Medulla oblongata (tissue), 1 donor: ENCODE data around the gene ATP5F1D.

ENCODE experiments used
- DNase-seq: peaks from one replicate; pipeline ENCODE4 v3.0.0-alpha.2; 2015; ENCODE audit errors: extremely low spot score

ATP5F1D gene

GRCh38 chr19:1270213-1270853, 28.8 kb downstream of the ATP5F1D start:
- DNase-seq: no peak

- no peak for DNase-seq
Measured at GRCh38 chr19:1270854-1271527, 29.4 kb downstream of the ATP5F1D start.

GRCh38 chr19:1271528-1272422, 30.2 kb downstream of the ATP5F1D start:
- DNase-seq: no peak

- DNase-seq: no peak
Measured at GRCh38 chr19:1272423-1273262, 31.1 kb downstream of the ATP5F1D start.

GRCh38 chr19:1273263-1274041, 31.9 kb downstream of the ATP5F1D start:
- no peak for DNase-seq

- DNase-seq: no peak
Measured at GRCh38 chr19:1274081-1274851, 32.7 kb downstream of the ATP5F1D start.

GRCh38 chr19:1274852-1275259, 33.3 kb downstream of the ATP5F1D start:
- DNase-seq: no peak

- peak; percentile 95 for DNase-seq
Measured at GRCh38 chr19:1275260-1275975, 33.9 kb downstream of the ATP5F1D start, which contains the start of gene FAM174C. TSS of gene FAM174C (plus strand) at chr19:1275530. CDS start at chr19:1275550, 20 bp downstream.

GRCh38 chr19:1275976-1276627, 34.6 kb downstream of the ATP5F1D start:
- no peak for DNase-seq

GRCh38 chr19:1276628-1277022, 35.1 kb downstream of the ATP5F1D start:
- no peak for DNase-seq

- no peak for DNase-seq
Measured at GRCh38 chr19:1277061-1277460, 35.5 kb downstream of the ATP5F1D start.

- DNase-seq: no peak
Measured at GRCh38 chr19:1278074-1278473, 36.5 kb downstream of the ATP5F1D start.

GRCh38 chr19:1278713-1279660, 37.4 kb downstream of the ATP5F1D start:
- no peak for DNase-seq

GRCh38 chr19:1279782-1280341, 38.3 kb downstream of the ATP5F1D start:
- DNase-seq: peak; percentile 89

- DNase-seq: no peak
Measured at GRCh38 chr19:1280636-1281568, 39.4 kb downstream of the ATP5F1D start.
